ENCODE measurements around the gene INAFM2.

DNA sequence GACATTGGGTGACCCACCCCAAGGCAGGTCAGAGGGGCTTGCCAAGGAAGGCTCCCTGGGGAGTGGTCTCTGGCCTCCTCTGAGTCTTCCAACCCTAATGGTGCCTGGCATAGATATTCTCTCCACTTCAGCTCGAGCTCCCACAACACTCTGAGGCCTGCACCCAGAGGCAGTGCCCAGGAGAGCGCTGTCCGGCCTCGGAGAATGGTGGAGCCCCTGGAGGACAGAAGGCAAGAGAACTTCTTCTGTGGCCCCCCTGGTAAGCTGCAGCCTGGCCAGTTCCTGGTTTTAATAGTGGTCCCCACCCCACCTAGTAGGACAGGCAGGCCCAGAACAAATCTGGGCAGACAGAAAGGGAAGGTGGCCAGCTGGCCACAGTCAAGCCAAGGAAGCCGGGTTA lies 41.5 kb downstream of the INAFM2 start:
- TF ChIP-seq, protein P1, sequence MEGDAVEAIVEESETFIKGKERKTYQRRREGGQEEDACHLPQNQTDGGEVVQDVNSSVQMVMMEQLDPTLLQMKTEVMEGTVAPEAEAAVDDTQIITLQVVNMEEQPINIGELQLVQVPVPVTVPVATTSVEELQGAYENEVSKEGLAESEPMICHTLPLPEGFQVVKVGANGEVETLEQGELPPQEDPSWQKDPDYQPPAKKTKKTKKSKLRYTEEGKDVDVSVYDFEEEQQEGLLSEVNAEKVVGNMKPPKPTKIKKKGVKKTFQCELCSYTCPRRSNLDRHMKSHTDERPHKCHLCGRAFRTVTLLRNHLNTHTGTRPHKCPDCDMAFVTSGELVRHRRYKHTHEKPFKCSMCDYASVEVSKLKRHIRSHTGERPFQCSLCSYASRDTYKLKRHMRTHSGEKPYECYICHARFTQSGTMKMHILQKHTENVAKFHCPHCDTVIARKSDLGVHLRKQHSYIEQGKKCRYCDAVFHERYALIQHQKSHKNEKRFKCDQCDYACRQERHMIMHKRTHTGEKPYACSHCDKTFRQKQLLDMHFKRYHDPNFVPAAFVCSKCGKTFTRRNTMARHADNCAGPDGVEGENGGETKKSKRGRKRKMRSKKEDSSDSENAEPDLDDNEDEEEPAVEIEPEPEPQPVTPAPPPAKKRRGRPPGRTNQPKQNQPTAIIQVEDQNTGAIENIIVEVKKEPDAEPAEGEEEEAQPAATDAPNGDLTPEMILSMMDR (IDR thresholded peaks at IDR 0.05; ENCODE audit: poor library complexity, severe bottlenecking): no peak
- TF ChIP-seq RAD21 (conservative IDR thresholded peaks at IDR 0.05) (no peak), MXI1 (conservative IDR thresholded peaks at IDR 0.05; ENCODE audit: poor library complexity, severe bottlenecking) (no peak), EZH2 (IDR thresholded peaks at IDR 0.05; ENCODE audit: borderline replicate concordance, insufficient read depth, low read length, poor library complexity, severe bottlenecking) (no peak), TAF1 (IDR thresholded peaks at IDR 0.05; ENCODE audit: low read depth) (no peak), POLR2AphosphoS5 (IDR thresholded peaks at IDR 0.05) (no peak), EP300 (conservative IDR thresholded peaks at IDR 0.05; ENCODE audit: poor library complexity, severe bottlenecking) (no peak)
- TF ChIP-seq, protein P2, sequence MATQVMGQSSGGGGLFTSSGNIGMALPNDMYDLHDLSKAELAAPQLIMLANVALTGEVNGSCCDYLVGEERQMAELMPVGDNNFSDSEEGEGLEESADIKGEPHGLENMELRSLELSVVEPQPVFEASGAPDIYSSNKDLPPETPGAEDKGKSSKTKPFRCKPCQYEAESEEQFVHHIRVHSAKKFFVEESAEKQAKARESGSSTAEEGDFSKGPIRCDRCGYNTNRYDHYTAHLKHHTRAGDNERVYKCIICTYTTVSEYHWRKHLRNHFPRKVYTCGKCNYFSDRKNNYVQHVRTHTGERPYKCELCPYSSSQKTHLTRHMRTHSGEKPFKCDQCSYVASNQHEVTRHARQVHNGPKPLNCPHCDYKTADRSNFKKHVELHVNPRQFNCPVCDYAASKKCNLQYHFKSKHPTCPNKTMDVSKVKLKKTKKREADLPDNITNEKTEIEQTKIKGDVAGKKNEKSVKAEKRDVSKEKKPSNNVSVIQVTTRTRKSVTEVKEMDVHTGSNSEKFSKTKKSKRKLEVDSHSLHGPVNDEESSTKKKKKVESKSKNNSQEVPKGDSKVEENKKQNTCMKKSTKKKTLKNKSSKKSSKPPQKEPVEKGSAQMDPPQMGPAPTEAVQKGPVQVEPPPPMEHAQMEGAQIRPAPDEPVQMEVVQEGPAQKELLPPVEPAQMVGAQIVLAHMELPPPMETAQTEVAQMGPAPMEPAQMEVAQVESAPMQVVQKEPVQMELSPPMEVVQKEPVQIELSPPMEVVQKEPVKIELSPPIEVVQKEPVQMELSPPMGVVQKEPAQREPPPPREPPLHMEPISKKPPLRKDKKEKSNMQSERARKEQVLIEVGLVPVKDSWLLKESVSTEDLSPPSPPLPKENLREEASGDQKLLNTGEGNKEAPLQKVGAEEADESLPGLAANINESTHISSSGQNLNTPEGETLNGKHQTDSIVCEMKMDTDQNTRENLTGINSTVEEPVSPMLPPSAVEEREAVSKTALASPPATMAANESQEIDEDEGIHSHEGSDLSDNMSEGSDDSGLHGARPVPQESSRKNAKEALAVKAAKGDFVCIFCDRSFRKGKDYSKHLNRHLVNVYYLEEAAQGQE (IDR thresholded peaks at IDR 0.05; ENCODE audit: borderline replicate concordance): no peak
